Heart right ventricle (tissue), 16 donors: ENCODE measurements around the gene E2F6. TPM values are rescaled to one million over a fixed set of nuclear protein-coding genes. Genes with fewer than 3 reads are reported as not detected.

Experiments
- ATAC-seq, 8 donors: fragments of 200-7000 bp; cut with Tn5 transposase; one replicate each; pipeline ENCODE4 v1.9.1; 2020; ENCODE audit warnings: mild to moderate bottlenecking in 8 of 8, moderate library complexity in 8 of 8, moderate number of reproducible peaks in 1 of 8
- DNase-seq, 2 donors: peaks; one replicate each; pipeline ENCODE4 v3.0.0-alpha.2; 2020
- H3K27ac ChIP-seq, 10 donors: fragments of 200-600 bp; sonication (generic) in 2 of 10; one replicate each; pipeline versions ENCODE4 v1.5.0 to v1.8.0; 2020 to 2022; ENCODE audit warnings: mild to moderate bottlenecking in 3 of 10
- H3K27me3 ChIP-seq, 7 donors: fragments of 200-600 bp; one replicate each; pipeline ENCODE4 v1.8.0; 2021 to 2022; ENCODE audit warnings: mild to moderate bottlenecking in 2 of 7
- H3K36me3 ChIP-seq, 9 donors: fragments of 200-600 bp; sonication (generic) in 1 of 9; one replicate each; pipeline versions ENCODE4 v1.5.0 to v1.8.0; 2020 to 2022; ENCODE audit warnings: mild to moderate bottlenecking in 2 of 9
- H3K4me1 ChIP-seq, 9 donors: fragments of 200-600 bp; sonication (generic) in 1 of 9; one replicate each; pipeline versions ENCODE4 v1.5.0 to v1.8.0; 2020 to 2022; ENCODE audit warnings: mild to moderate bottlenecking in 4 of 9
- H3K4me3 ChIP-seq, 10 donors: fragments of 200-600 bp; sonication (generic) in 2 of 10; one replicate each; pipeline versions ENCODE4 v1.5.0 to v1.8.0; 2020 to 2022; ENCODE audit warnings: mild to moderate bottlenecking in 7 of 10, moderate library complexity in 2 of 10
- H3K9me3 ChIP-seq, 11 donors: fragments of 200-600 bp in 10 of 11; sonication (generic) in 2 of 11; one replicate each; pipeline versions ENCODE4 v1.5.0 to v1.8.0; 2013 to 2022; ENCODE audit warnings: mild to moderate bottlenecking in 2 of 11, control low read depth in 1 of 11, moderate library complexity in 1 of 11
- CTCF ChIP-seq, 9 donors: fragments of 200-600 bp; sonication (generic) in 2 of 9; IDR thresholded peaks; one replicate each; pipeline versions ENCODE4 v1.5.0 to v1.8.0; 2021 to 2022; ENCODE audit warnings: antibody characterized with exemption in 9 of 9, mild to moderate bottlenecking in 5 of 9, moderate library complexity in 1 of 9
- WGBS, 2 donors: extraction: QIAGEN DNeasy Blood & Tissue Kit; methylation state at CpG; one replicate each; pipeline ENCODE4 v1.1.7; 2013; ENCODE audit warnings: inconsistent platforms in 1 of 2; 5-methylcytosine and 5-hydroxymethylcytosine counted together
- intact Hi-C, 10 donors: fragments of 100-400 bp; cut with DNase I; formaldehyde crosslinking; loops; one replicate each; pipeline versions ENCODE4 v1.11.1 to v1.14.2; 2022
- polyA plus RNA-seq, 2 donors: library from polyadenylated mRNA; stranded (reverse); fragments of 200-250 nt; gene quantifications; one replicate each; pipeline ENCODE4 v1.2.3, GENCODE V29; 2013
- total RNA-seq, 10 donors: library from RNA; stranded (reverse); fragmentation: NEBNext Ultra II Directional in 3 of 10; extraction: Animal tissue kit (Norgen Biotek cat#: 25700) in 3 of 10; gene quantifications; one replicate each; pipeline versions ENCODE4 v1.2.1 to v1.2.4, GENCODE V29; 2021 to 2023
- donor health status: Arrhythmogenic right ventricular cardiomyopathy.
- donor health status: ischemic (EF 13 %, LVEDD 7.1; RV severe dilation, severe dysfunction).
- donor health status: healthy with polysubstance abuse.
- donor health status: DM: no; HTN: yes; CAD: no.
- donor health status: DM: no; HTN: no; CAD: no.
- donor health status: ischemic (EF 25% LVEDD 6.9; RV normal size, moderate dysfunction).
- donor health status: ischemic (EF 25% LVEDD 5.7; RV mildly dilated, moderate dysfunction).
- donor health status: healthy.
- donor health status: DM: yes; HTN: yes; CAD: no.
- donor health status: Ischemic cardiomyopathy.
- donor health status: ischemic (EF 35%, LVEDD 5.7; RV mildly dilated, moderate dysfunction).
- donor health status: nonischemic (EF 11% LVEDD 7.7; RV severe dilation, severe dysfunction).
- donor health status: DM: yes; HTN: yes; CAD: no.
- donor health status: PGD.
- donor health status: ischemic (EF 29% LVEDD 5.4; RV normal size, mild dysfunction).
- donor health status: nonischemic (EF 23%, LVEDD 6.1; RV moderate dilation, normal function).

E2F6 gene
- total and polyA plus RNA-seq, 12 donors, result 8.1 to 18.6 (median 13.6) TPM

GRCh38 chr2:11457935-11458334 lies 8.0 kb downstream of the E2F6 start:
- Histone ChIP-seq H3K9me3 (no peaks in the 10 kb centered on the region), H3K27me3 (no peaks in the 10 kb centered on the region), H3K27ac (peak overlapping the region in 6 of 10 donors; percentile 20 to 67 (median 56)), H3K36me3 (peaks cover 0 to 48% (median 6%) of the 10 kb centered on the region in 9 donors), H3K4me1 (peaks cover 0 to 58% (median 44%) of the 10 kb centered on the region in 9 donors), H3K4me3 (no peak overlapping the region)
- peak in 3 of 8 donors; percentile 25 to 32 (median 30) for ATAC-seq
- no peak for DNase-seq
- TF ChIP-seq CTCF (IDR thresholded peaks at IDR 0.05), result no peak
- intact Hi-C loops, result no loop called here
- WGBS, 2 donors, result 79 to 85% methylated on average over 1 of the region's 1 CpG

- intact Hi-C loops, result no loop called here
- WGBS, 2 donors, result 64 to 66% methylated on average over 3 of the region's 3 CpGs
- Histone ChIP-seq H3K4me1 (peaks cover 0 to 46% (median 29%) of the 10 kb centered on the region in 9 donors), H3K27ac (no peak overlapping the region), H3K4me3 (no peak overlapping the region), H3K9me3 (no peaks in the 10 kb centered on the region), H3K36me3 (peaks cover 0 to 58% (median 14%) of the 10 kb centered on the region in 9 donors), H3K27me3 (no peaks in the 10 kb centered on the region)
- TF ChIP-seq CTCF (IDR thresholded peaks at IDR 0.05), result no peak
- ATAC-seq (no peak), DNase-seq (no peak)
Measured at GRCh38 chr2:11456251-11456650, 9.7 kb downstream of the E2F6 start.

- no peak overlapping the region for H3K27ac ChIP-seq
- 89 to 94% methylated on average over 6 of the region's 6 CpGs for WGBS, 2 donors
- H3K4me3 ChIP-seq, result no peak overlapping the region
- no peak for DNase-seq
- no peak for ATAC-seq
- peaks cover 0 to 72% (median 14%) of the 10 kb centered on the region in 9 donors for H3K36me3 ChIP-seq
- no peaks in the 10 kb centered on the region for H3K27me3 ChIP-seq
- TF ChIP-seq CTCF (IDR thresholded peaks at IDR 0.05), result no peak
- H3K9me3 ChIP-seq, result no peaks in the 10 kb centered on the region
- peaks cover 0 to 34% (median 23%) of the 10 kb centered on the region in 9 donors for H3K4me1 ChIP-seq
- intact Hi-C loops, result no loop called here
Measured at GRCh38 chr2:11454824-11455223, 11.1 kb downstream of the E2F6 start.

- no peak for ATAC-seq
- 93 to 99% methylated on average over 2 of the region's 2 CpGs for WGBS, 2 donors
- no peak overlapping the region for H3K4me3 ChIP-seq
- H3K9me3 ChIP-seq, result no peaks in the 10 kb centered on the region
- no peak for DNase-seq
- TF ChIP-seq CTCF (IDR thresholded peaks at IDR 0.05), result no peak
- intact Hi-C loops, result no loop called here
- H3K4me1 ChIP-seq, result peaks cover 0 to 3% (median 0%) of the 10 kb centered on the region in 9 donors
- H3K36me3 ChIP-seq, result peaks cover 0 to 99% (median 42%) of the 10 kb centered on the region in 9 donors
- no peak overlapping the region for H3K27ac ChIP-seq
- no peaks in the 10 kb centered on the region for H3K27me3 ChIP-seq
Measured at GRCh38 chr2:11450791-11451190, 15.2 kb downstream of the E2F6 start.
